K562 (cell line): Measurements from ENCODE around the gene ADAM22. TPM values are rescaled to one million over a fixed set of nuclear protein-coding genes. Genes with fewer than 3 reads are reported as not detected.

ENCODE experiments used
- ATAC-seq: fragments of 200-7000 bp; cut with Tn5 transposase; 3 replicates; pipeline ENCODE4 v1.9.1; 2020; ENCODE audit warnings: moderate library complexity
- BruUV-seq: library from RNA; stranded (reverse); fragments of 400-500 nt; replicated peaks from 2 replicates; lab custom pipeline; 2021; lab: Mats Ljungman, UMichigan
- CTCF ChIA-PET: fragments of 300-600 bp; formaldehyde crosslinking; extraction: SDS; loops from one replicate; lab custom pipeline; 2021; ENCODE audit warnings: low intra/inter-chr PET ratio; lab: Yijun Ruan, JAX
- POLR2A ChIA-PET: fragments of 300-600, 350-650 bp; sonication (Branson Sonifier 250); formaldehyde crosslinking; extraction: SDS; loops from one replicate; lab custom pipeline; 2021; ENCODE audit warnings: antibody characterized with exemption, inconsistent platforms; lab: Yijun Ruan, JAX
- DNase-seq, 4 experiments: peaks; one replicate each; pipeline versions ENCODE4 v3.0.0 to v3.0.0-alpha.2; 2011 to 2018; ENCODE audit warnings: low spot score in 3 of 4, mixed read lengths in 3 of 4; ENCODE audit errors: extremely low read depth in 1 of 4
- FAIRE-seq: peaks from 2 replicates; lab custom pipeline; 2011; peaks lifted over from hg19 to GRCh38; lab: Jason Lieb, UNC
- H2AFZ ChIP-seq: 2 replicates; pipeline ENCODE4 v1.6.0; 2011; ENCODE audit warnings: low read depth, low read length, control low read depth, inconsistent platforms
- H3K27ac ChIP-seq: fragments of 200-600 bp; 3 replicates; pipeline ENCODE4 v1.8.0; 2011; ENCODE audit warnings: low read depth, mild to moderate bottlenecking, control low read depth, inconsistent platforms, low read length, moderate library complexity, mixed read lengths; ENCODE audit errors: extremely low read depth
- H3K27me3 ChIP-seq, 2 experiments: fragments of 300-600 bp in 1 of 2; 2 replicates in 1 of 2; 3 replicates in 1 of 2; pipeline versions ENCODE4 v1.6.0 to v1.8.0; 2011; ENCODE audit warnings: inconsistent platforms in 2 of 2, low read length in 2 of 2, mild to moderate bottlenecking in 1 of 2, mixed read lengths in 1 of 2, moderate library complexity in 1 of 2; ENCODE audit not compliant: control insufficient read depth in 2 of 2, insufficient read depth in 2 of 2
- H3K36me3 ChIP-seq: fragments of 300-600 bp; 3 replicates; pipeline ENCODE4 v1.8.0; 2011; ENCODE audit warnings: mild to moderate bottlenecking, low read length, inconsistent platforms; ENCODE audit not compliant: control insufficient read depth, insufficient read depth
- H3K4me1 ChIP-seq, 2 experiments: fragments of 200-600 bp in 1 of 2; replicated peaks in 1 of 2; 2 replicates in 1 of 2; 3 replicates in 1 of 2; pipeline versions ENCODE4 v1.5.1 to v1.8.0; 2011; ENCODE audit warnings: inconsistent platforms in 2 of 2, low read length in 2 of 2, mild to moderate bottlenecking in 1 of 2, mixed read lengths in 1 of 2, moderate library complexity in 1 of 2; ENCODE audit not compliant: control insufficient read depth in 2 of 2, insufficient read depth in 2 of 2
- H3K4me2 ChIP-seq: 2 replicates; pipeline ENCODE4 v1.6.1; 2011; ENCODE audit warnings: low read length, control low read depth, inconsistent platforms, mixed read lengths; ENCODE audit not compliant: insufficient read depth
- H3K4me3 ChIP-seq: fragments of 200-600 bp; sonication (generic), shearing (Covaris generic); 2 replicates; pipeline ENCODE4 v1.5.1; 2016; ENCODE audit warnings: control low read depth, inconsistent platforms
- H3K79me2 ChIP-seq: fragments of 200-600 bp; 3 replicates; pipeline ENCODE4 v1.8.0; 2011; ENCODE audit warnings: low read length, inconsistent platforms; ENCODE audit not compliant: control insufficient read depth, insufficient read depth
- H3K9ac ChIP-seq, 2 experiments: 2 replicates each; pipeline versions ENCODE4 v1.6.0 to v1.6.1; 2011; ENCODE audit warnings: low read depth in 2 of 2, low read length in 2 of 2, control low read depth in 1 of 2, inconsistent platforms in 1 of 2, mild to moderate bottlenecking in 1 of 2, mixed read lengths in 1 of 2; ENCODE audit not compliant: insufficient read depth in 1 of 2
- H3K9me1 ChIP-seq: one replicate; pipeline ENCODE4 v1.6.0; 2011; ENCODE audit warnings: inconsistent platforms, mild to moderate bottlenecking, low read length, moderate library complexity; ENCODE audit not compliant: control insufficient read depth, insufficient read depth
- H3K9me3 ChIP-seq: replicated peaks from 2 replicates; pipeline ENCODE4 v1.5.1; 2011; ENCODE audit warnings: low read depth, low read length, inconsistent platforms; ENCODE audit not compliant: control insufficient read depth, insufficient read depth
- H4K20me1 ChIP-seq: replicated peaks from 2 replicates; pipeline ENCODE4 v1.6.1; 2011; ENCODE audit warnings: low read length, inconsistent platforms, mixed read lengths; ENCODE audit not compliant: control insufficient read depth, insufficient read depth
- CBFA2T2 ChIP-seq: fragments of 450-650 bp; conservative IDR thresholded peaks from 2 replicates; pipeline ENCODE4 v1.6.1; 2017; ENCODE audit warnings: mild to moderate bottlenecking
- FOXJ2 ChIP-seq: fragments of 200-800 bp; sonication (Bioruptor generic); IDR thresholded peaks from 2 replicates; pipeline ENCODE4 v1.6.1; 2016; ENCODE audit warnings: missing genetic modification characterization, missing compliant biosample characterization
- ZNF197 ChIP-seq: fragments of 200-800 bp; sonication (Bioruptor generic); IDR thresholded peaks from 2 replicates; pipeline ENCODE4 v1.6.1; 2016; ENCODE audit warnings: low read depth, missing genetic modification characterization, missing compliant biosample characterization
- WGBS: fragments of 100-300 bp; shearing (Covaris generic); methylation state at CpG from one replicate; pipeline ENCODE4 v1.1.6; 2016; ENCODE audit warnings: low coverage, mixed read lengths; ENCODE audit not compliant: insufficient coverage; ENCODE audit errors: missing lambda C conversion rate; 5-methylcytosine and 5-hydroxymethylcytosine counted together
- in situ Hi-C: fragments of 300-500 bp; cut with MboI; formaldehyde crosslinking; loops from 4 replicates; pipeline ENCODE4 v1.15.0; 2018; ENCODE audit warnings: inconsistent platforms, mixed read lengths
- intact Hi-C: fragments of 100-400 bp; cut with micrococcal nuclease; formaldehyde crosslinking; loops from 2 replicates; pipeline ENCODE4 v1.14.2; 2022
- polyA plus RNA-seq, 8 experiments: library from polyadenylated mRNA; depleted of rRNA in 4 of 8; stranded (reverse) in 5 of 8; unstranded in 3 of 8; fragments of >200 nt; fragmentation: Nextera tagmentation in 2 of 8; fragmentation: Illumina TruSeq in 1 of 8; extraction: Ambion mirVana in 2 of 8; extraction: Trizol in 1 of 8; gene quantifications; 2 replicates each; pipeline versions ENCODE4 v1.2.1 to v1.2.3, GENCODE V29; 2011 to 2014; ENCODE audit warnings: inconsistent platforms in 1 of 8, missing spikeins in 1 of 8
- total RNA-seq, 7 experiments: library from RNA; depleted of rRNA in 6 of 7; stranded (reverse); fragments of >200 nt in 6 of 7; fragmentation: Illumina TruSeq in 2 of 7; extraction: Trizol in 2 of 7; gene quantifications; 2 replicates each; pipeline versions ENCODE4 v1.2.1 to v1.2.3, GENCODE V29; 2011 to 2021; ENCODE audit warnings: low replicate concordance in 1 of 7
- TF ChIP-seq, protein P1 (sequence below), 3 experiments: fragments of 200-800 bp in 1 of 3; fragments of 250-450 bp in 1 of 3; fragments of 450-650 bp in 1 of 3; sonication (Bioruptor Pico) in 1 of 3; sonication (Bioruptor generic) in 1 of 3; formaldehyde crosslinking in 1 of 3; IDR thresholded peaks; 2 replicates each; pipeline versions ENCODE4 v1.6.1 to v1.8.0; 2016 to 2022; ENCODE audit warnings: mild to moderate bottlenecking in 2 of 3, missing genetic modification characterization in 2 of 3, missing compliant biosample characterization in 1 of 3, moderate library complexity in 1 of 3

The ADAM22 gene
- total and polyA plus RNA-seq, 9 of the 15 experiments (the other 6 are each of a cell fraction or from before 2014, with no cell fraction given) = 0.01 to 0.58 (median 0.18) TPM

DNA sequence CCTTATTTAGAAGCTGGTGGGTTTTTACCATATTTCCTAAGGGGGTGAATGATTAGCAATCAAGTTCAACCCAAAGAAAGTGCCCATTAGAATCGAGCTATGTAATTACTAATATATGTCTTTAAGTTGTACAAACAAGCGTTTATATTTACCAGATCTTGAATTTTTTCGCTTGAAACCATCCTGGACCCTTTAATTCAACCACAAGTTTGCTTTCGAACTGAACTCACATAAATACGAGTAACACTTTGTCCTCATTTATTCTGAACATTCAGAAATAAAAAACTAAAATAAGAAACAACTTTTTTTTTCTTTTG lies 284.3 kb downstream of the ADAM22 start:
- in situ Hi-C loops (no loop called here), intact Hi-C loops (loop anchor here (5.0 to 10.0 kb wide), 2 partner anchors 344 to 464 kb away; partner anchors contain the start of genes DBF4 and SLC25A40)
- ATAC-seq = no peak
- peak overlapping the region in 1 of 2 experiments; percentile 87; a peak in 2 of 4 replicates for H3K9ac ChIP-seq
- no peaks in the 10 kb centered on the region for H3K9me3 ChIP-seq
- no peaks in the 10 kb centered on the region for H4K20me1 ChIP-seq
- peak overlapping the region; percentile 89 for H3K4me3 ChIP-seq
- ChIA-PET CTCF (no interaction called here), POLR2A (interaction anchor here (0.6 to 1.3 kb wide), 5 partner anchors 10 to 324 kb away, joined by 3 to 6 read pairs (median 3); no protein-coding TSS in a partner anchor)
- peak overlapping the region; percentile 90 for H2AFZ ChIP-seq
- H3K27ac ChIP-seq = peak overlapping the region; percentile 94; the same call in 2 of the 3 replicates
- H3K4me2 ChIP-seq = peak overlapping the region; percentile 82
- DNase-seq = no peak
- peaks cover 41% of the 10 kb centered on the region for H3K36me3 ChIP-seq
- TF ChIP-seq, protein P1, sequence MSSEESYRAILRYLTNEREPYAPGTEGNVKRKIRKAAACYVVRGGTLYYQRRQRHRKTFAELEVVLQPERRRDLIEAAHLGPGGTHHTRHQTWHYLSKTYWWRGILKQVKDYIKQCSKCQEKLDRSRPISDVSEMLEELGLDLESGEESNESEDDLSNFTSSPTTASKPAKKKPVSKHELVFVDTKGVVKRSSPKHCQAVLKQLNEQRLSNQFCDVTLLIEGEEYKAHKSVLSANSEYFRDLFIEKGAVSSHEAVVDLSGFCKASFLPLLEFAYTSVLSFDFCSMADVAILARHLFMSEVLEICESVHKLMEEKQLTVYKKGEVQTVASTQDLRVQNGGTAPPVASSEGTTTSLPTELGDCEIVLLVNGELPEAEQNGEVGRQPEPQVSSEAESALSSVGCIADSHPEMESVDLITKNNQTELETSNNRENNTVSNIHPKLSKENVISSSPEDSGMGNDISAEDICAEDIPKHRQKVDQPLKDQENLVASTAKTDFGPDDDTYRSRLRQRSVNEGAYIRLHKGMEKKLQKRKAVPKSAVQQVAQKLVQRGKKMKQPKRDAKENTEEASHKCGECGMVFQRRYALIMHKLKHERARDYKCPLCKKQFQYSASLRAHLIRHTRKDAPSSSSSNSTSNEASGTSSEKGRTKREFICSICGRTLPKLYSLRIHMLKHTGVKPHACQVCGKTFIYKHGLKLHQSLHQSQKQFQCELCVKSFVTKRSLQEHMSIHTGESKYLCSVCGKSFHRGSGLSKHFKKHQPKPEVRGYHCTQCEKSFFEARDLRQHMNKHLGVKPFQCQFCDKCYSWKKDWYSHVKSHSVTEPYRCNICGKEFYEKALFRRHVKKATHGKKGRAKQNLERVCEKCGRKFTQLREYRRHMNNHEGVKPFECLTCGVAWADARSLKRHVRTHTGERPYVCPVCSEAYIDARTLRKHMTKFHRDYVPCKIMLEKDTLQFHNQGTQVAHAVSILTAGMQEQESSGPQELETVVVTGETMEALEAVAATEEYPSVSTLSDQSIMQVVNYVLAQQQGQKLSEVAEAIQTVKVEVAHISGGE (CRISPR knock-in tag; IDR thresholded peaks at IDR 0.05) = peak in 1 of 3 experiments; percentile 5; a peak in 1 of 6 replicates
- TF ChIP-seq FOXJ2 (tag) = 0 out of 2 replicates have a peak, but pooled peaks have one; percentile 7
- no peak for TF ChIP-seq CBFA2T2
- no peak for TF ChIP-seq ZNF197 (CRISPR knock-in tag)
- H3K4me1 ChIP-seq = peaks cover 0 to 17% of the 10 kb centered on the region in 2 experiments; a peak in 3 of 5 replicates
- no peak for FAIRE-seq
- BruUV-seq = no TSS peak
- H3K79me2 ChIP-seq = peaks cover 28% of the 10 kb centered on the region
- WGBS = 10% methylated on average over 5 of the region's 5 CpGs
- H3K27me3 ChIP-seq = no peaks in the 10 kb centered on the region
- no peaks in the 10 kb centered on the region for H3K9me1 ChIP-seq
